CD8-positive, alpha-beta memory T cell (primary cell): ENCODE data around the gene SNAP23. TPM values are rescaled to one million over a fixed set of nuclear protein-coding genes. Genes with fewer than 3 reads are reported as not detected.

ENCODE experiments used
- CTCF ChIA-PET: fragments of 350-600 bp; sonication (Branson Sonifier 250); formaldehyde crosslinking; loops from one replicate; lab custom pipeline; 2021; ENCODE audit warnings: antibody characterized with exemption; lab: Charles Lee
- POLR2A ChIA-PET: fragments of 350-600 bp; sonication (Branson Sonifier 250); formaldehyde crosslinking; loops from one replicate; lab custom pipeline; 2021; ENCODE audit warnings: antibody characterized with exemption; lab: Charles Lee
- DNase-seq, 5 donors: peaks; one replicate each; pipeline versions ENCODE4 v3.0.0 to v3.0.0-alpha.2; 2020 to 2022; ENCODE audit warnings: mixed read lengths in 1 of 5
- H3K27ac ChIP-seq: one replicate; pipeline ENCODE4 v1.7.0; 2013; ENCODE audit warnings: low read depth, mild to moderate bottlenecking, low read length, moderate library complexity
- H3K27me3 ChIP-seq: 2 replicates; pipeline ENCODE4 v1.7.0; 2013; ENCODE audit warnings: low read length, mild to moderate bottlenecking; ENCODE audit not compliant: insufficient read depth, poor library complexity, severe bottlenecking
- H3K36me3 ChIP-seq: 2 replicates; pipeline ENCODE4 v1.7.0; 2013; ENCODE audit warnings: mild to moderate bottlenecking, low read length, moderate library complexity; ENCODE audit not compliant: insufficient read depth
- H3K4me1 ChIP-seq: 2 replicates; pipeline ENCODE4 v1.7.0; 2013; ENCODE audit warnings: mild to moderate bottlenecking, low read length, moderate library complexity; ENCODE audit not compliant: insufficient read depth
- H3K4me3 ChIP-seq: 2 replicates; pipeline ENCODE4 v1.7.0; 2013; ENCODE audit warnings: mild to moderate bottlenecking, low read length
- H3K9me3 ChIP-seq: 2 replicates; pipeline ENCODE4 v1.7.0; 2013; ENCODE audit warnings: mild to moderate bottlenecking, low read length
- H3K27ac Mint-ChIP-seq, 8 donors: one replicate each; pipeline ENCODE4 v1.8.0; 2020 to 2021; ENCODE audit warnings: mixed read lengths in 8 of 8, mild to moderate bottlenecking in 6 of 8, inconsistent platforms in 3 of 8, moderate library complexity in 3 of 8
- H3K27me3 Mint-ChIP-seq, 2 donors: one replicate each; pipeline ENCODE4 v1.8.0; 2020 to 2021; ENCODE audit warnings: mixed read lengths in 2 of 2, mild to moderate bottlenecking in 1 of 2, moderate library complexity in 1 of 2
- H3K36me3 Mint-ChIP-seq, 3 donors: one replicate each; pipeline ENCODE4 v1.8.0; 2020 to 2021; ENCODE audit warnings: mixed read lengths in 3 of 3, inconsistent platforms in 1 of 3, mild to moderate bottlenecking in 1 of 3
- H3K4me1 Mint-ChIP-seq, 3 donors: one replicate each; pipeline ENCODE4 v1.8.0; 2020 to 2021; ENCODE audit warnings: mixed read lengths in 3 of 3, inconsistent platforms in 1 of 3, mild to moderate bottlenecking in 1 of 3
- H3K4me3 Mint-ChIP-seq, 7 donors: one replicate each; pipeline ENCODE4 v1.8.0; 2020 to 2021; ENCODE audit warnings: mixed read lengths in 7 of 7, mild to moderate bottlenecking in 6 of 7, moderate library complexity in 4 of 7, inconsistent platforms in 2 of 7
- H3K9me3 Mint-ChIP-seq, 5 donors: one replicate each; pipeline ENCODE4 v1.8.0; 2020 to 2022; ENCODE audit warnings: mixed read lengths in 5 of 5, mild to moderate bottlenecking in 3 of 5, moderate library complexity in 2 of 5, inconsistent platforms in 1 of 5
- polyA plus RNA-seq: library from polyadenylated mRNA; unstranded; fragments of 300-500 nt; fragmentation: Illumina TruSeq; gene quantifications from one replicate; pipeline ENCODE4 v1.2.3, GENCODE V29; 2021
- total RNA-seq, 2 experiments: library from RNA; stranded (reverse); gene quantifications; one replicate each; pipeline ENCODE4 v1.2.3, GENCODE V29; 2021

SNAP23 gene
- total and polyA plus RNA-seq, 3 experiments from 2014 or later: 48.1 to 59.5 (median 54.4) TPM

GRCh38 chr15:42498212-42499068 lies 3.0 kb downstream of the SNAP23 start:
- Mint-ChIP-seq H3K4me3 (peak overlapping the region in 4 of 7 donors; percentile 23 to 96 (median 28)), H3K4me1 (peaks cover 56 to 80% (median 68%) of the 10 kb centered on the region in 3 donors), H3K36me3 (peaks cover 0 to 28% (median 0%) of the 10 kb centered on the region in 3 donors), H3K27me3 (no peaks in the 10 kb centered on the region), H3K9me3 (no peaks in the 10 kb centered on the region), H3K27ac (peak overlapping the region in 6 of 8 donors; percentile 1 to 82 (median 62))
- H3K27ac ChIP-seq: peak overlapping the region; percentile 39
- DNase-seq: no peak
- ChIA-PET CTCF (no interaction called here), POLR2A (interaction anchor here (0.6 kb wide), 1 partner anchor 11 kb away, joined by 8 read pairs; no protein-coding TSS in a partner anchor)
- H3K4me1 ChIP-seq: peaks cover 28% of the 10 kb centered on the region
- H3K4me3 ChIP-seq: no peak overlapping the region
- no peaks in the 10 kb centered on the region for H3K9me3 ChIP-seq
- no peaks in the 10 kb centered on the region for H3K27me3 ChIP-seq
- H3K36me3 ChIP-seq: no peaks in the 10 kb centered on the region

GRCh38 chr15:42499858-42500609 lies 4.6 kb downstream of the SNAP23 start:
- Histone ChIP-seq H3K9me3 (no peaks in the 10 kb centered on the region), H3K36me3 (no peaks in the 10 kb centered on the region), H3K4me3 (no peak overlapping the region), H3K27me3 (no peaks in the 10 kb centered on the region), H3K4me1 (peaks cover 12% of the 10 kb centered on the region), H3K27ac (peak overlapping the region; percentile 54)
- POLR2A ChIA-PET: interaction anchor here (1.4 kb wide), 1 partner anchor 9 kb away, joined by 5 read pairs; the partner anchor contains the start of gene ZNF106
- CTCF ChIA-PET: interaction anchor here (1.3 kb wide), 1 partner anchor 81 kb away, joined by 4 read pairs; no protein-coding TSS in a partner anchor
- no peak for DNase-seq
- no peak overlapping the region for H3K4me3 Mint-ChIP-seq
- H3K27ac Mint-ChIP-seq: peak overlapping the region in 2 of 8 donors; percentile 23 to 26
- H3K4me1 Mint-ChIP-seq: peaks cover 48 to 73% (median 59%) of the 10 kb centered on the region in 3 donors
- peaks cover 0 to 31% (median 0%) of the 10 kb centered on the region in 3 donors for H3K36me3 Mint-ChIP-seq
- H3K9me3 Mint-ChIP-seq: no peaks in the 10 kb centered on the region
- no peaks in the 10 kb centered on the region for H3K27me3 Mint-ChIP-seq

GRCh38 chr15:42502477-42502876 lies 7.0 kb downstream of the SNAP23 start:
- no peak overlapping the region for H3K27ac Mint-ChIP-seq
- Histone ChIP-seq H3K4me1 (no peaks in the 10 kb centered on the region), H3K36me3 (no peaks in the 10 kb centered on the region), H3K27ac (no peak overlapping the region), H3K9me3 (no peaks in the 10 kb centered on the region), H3K27me3 (no peaks in the 10 kb centered on the region), H3K4me3 (no peak overlapping the region)
- H3K4me1 Mint-ChIP-seq: peaks cover 30 to 55% (median 39%) of the 10 kb centered on the region in 3 donors
- H3K9me3 Mint-ChIP-seq: no peaks in the 10 kb centered on the region
- ChIA-PET POLR2A (no interaction called here), CTCF (no interaction called here)
- no peak overlapping the region for H3K4me3 Mint-ChIP-seq
- H3K27me3 Mint-ChIP-seq: no peaks in the 10 kb centered on the region
- H3K36me3 Mint-ChIP-seq: peaks cover 0 to 26% (median 0%) of the 10 kb centered on the region in 3 donors
- DNase-seq: no peak

- Mint-ChIP-seq H3K27me3 (peaks cover 0 to 1% of the 10 kb centered on the region in 2 donors), H3K9me3 (no peaks in the 10 kb centered on the region), H3K4me3 (no peak overlapping the region), H3K36me3 (peaks cover 0 to 35% (median 0%) of the 10 kb centered on the region in 3 donors), H3K4me1 (peaks cover 21 to 48% (median 38%) of the 10 kb centered on the region in 3 donors), H3K27ac (peak overlapping the region in 1 of 8 donors; percentile 6)
- H3K9me3 ChIP-seq: no peaks in the 10 kb centered on the region
- no peak overlapping the region for H3K4me3 ChIP-seq
- H3K4me1 ChIP-seq: no peaks in the 10 kb centered on the region
- H3K36me3 ChIP-seq: peaks cover 7% of the 10 kb centered on the region
- no peaks in the 10 kb centered on the region for H3K27me3 ChIP-seq
- DNase-seq: no peak
- ChIA-PET POLR2A (no interaction called here), CTCF (no interaction called here)
- H3K27ac ChIP-seq: no peak overlapping the region
Measured at GRCh38 chr15:42503825-42504224, 8.4 kb downstream of the SNAP23 start.

- Histone ChIP-seq H3K36me3 (peaks cover 7% of the 10 kb centered on the region), H3K4me3 (no peak overlapping the region), H3K27ac (no peak overlapping the region), H3K4me1 (no peaks in the 10 kb centered on the region), H3K9me3 (no peaks in the 10 kb centered on the region), H3K27me3 (no peaks in the 10 kb centered on the region)
- ChIA-PET POLR2A (no interaction called here), CTCF (no interaction called here)
- Mint-ChIP-seq H3K27me3 (peaks cover 0 to 1% of the 10 kb centered on the region in 2 donors), H3K27ac (no peak overlapping the region), H3K4me1 (peaks cover 19 to 44% (median 37%) of the 10 kb centered on the region in 3 donors), H3K36me3 (peaks cover 0 to 31% (median 0%) of the 10 kb centered on the region in 3 donors), H3K9me3 (no peaks in the 10 kb centered on the region), H3K4me3 (no peak overlapping the region)
- DNase-seq: no peak
Measured at GRCh38 chr15:42504631-42505030, 9.2 kb downstream of the SNAP23 start.

- Mint-ChIP-seq H3K27me3 (peaks cover 0 to 1% of the 10 kb centered on the region in 2 donors), H3K36me3 (peaks cover 0 to 40% (median 0%) of the 10 kb centered on the region in 3 donors), H3K9me3 (no peaks in the 10 kb centered on the region), H3K4me1 (peaks cover 11 to 33% (median 20%) of the 10 kb centered on the region in 3 donors), H3K27ac (no peak overlapping the region), H3K4me3 (no peak overlapping the region)
- peaks cover 7% of the 10 kb centered on the region for H3K36me3 ChIP-seq
- no peaks in the 10 kb centered on the region for H3K9me3 ChIP-seq
- no peak overlapping the region for H3K4me3 ChIP-seq
- ChIA-PET POLR2A (no interaction called here), CTCF (interaction anchor here (1.6 kb wide), 1 partner anchor 36 kb away, joined by 4 read pairs; no protein-coding TSS in a partner anchor)
- no peaks in the 10 kb centered on the region for H3K27me3 ChIP-seq
- no peaks in the 10 kb centered on the region for H3K4me1 ChIP-seq
- H3K27ac ChIP-seq: no peak overlapping the region
- no peak for DNase-seq
Measured at GRCh38 chr15:42507514-42507913, 12.1 kb downstream of the SNAP23 start.

GRCh38 chr15:42508263-42508690 lies 12.8 kb downstream of the SNAP23 start:
- Histone ChIP-seq H3K36me3 (peaks cover 7% of the 10 kb centered on the region), H3K4me3 (no peak overlapping the region), H3K27ac (peak overlapping the region; percentile 17), H3K9me3 (no peaks in the 10 kb centered on the region), H3K27me3 (no peaks in the 10 kb centered on the region), H3K4me1 (no peaks in the 10 kb centered on the region)
- H3K4me3 Mint-ChIP-seq: no peak overlapping the region
- H3K4me1 Mint-ChIP-seq: peaks cover 11 to 27% (median 20%) of the 10 kb centered on the region in 3 donors
- no peak for DNase-seq
- peaks cover 0 to 46% (median 0%) of the 10 kb centered on the region in 3 donors for H3K36me3 Mint-ChIP-seq
- peak overlapping the region in 1 of 8 donors; percentile 22 for H3K27ac Mint-ChIP-seq
- peaks cover 0 to 1% of the 10 kb centered on the region in 2 donors for H3K27me3 Mint-ChIP-seq
- ChIA-PET CTCF (no interaction called here), POLR2A (no interaction called here)
- no peaks in the 10 kb centered on the region for H3K9me3 Mint-ChIP-seq
